Measurements from ENCODE around the gene CDK11B.
"Not testable (repeated sequence)": the region's sequence is repeated elsewhere in the genome, so short reads cannot be mapped to it uniquely, and the experiment has no call there.

CDK11B gene

DNA sequence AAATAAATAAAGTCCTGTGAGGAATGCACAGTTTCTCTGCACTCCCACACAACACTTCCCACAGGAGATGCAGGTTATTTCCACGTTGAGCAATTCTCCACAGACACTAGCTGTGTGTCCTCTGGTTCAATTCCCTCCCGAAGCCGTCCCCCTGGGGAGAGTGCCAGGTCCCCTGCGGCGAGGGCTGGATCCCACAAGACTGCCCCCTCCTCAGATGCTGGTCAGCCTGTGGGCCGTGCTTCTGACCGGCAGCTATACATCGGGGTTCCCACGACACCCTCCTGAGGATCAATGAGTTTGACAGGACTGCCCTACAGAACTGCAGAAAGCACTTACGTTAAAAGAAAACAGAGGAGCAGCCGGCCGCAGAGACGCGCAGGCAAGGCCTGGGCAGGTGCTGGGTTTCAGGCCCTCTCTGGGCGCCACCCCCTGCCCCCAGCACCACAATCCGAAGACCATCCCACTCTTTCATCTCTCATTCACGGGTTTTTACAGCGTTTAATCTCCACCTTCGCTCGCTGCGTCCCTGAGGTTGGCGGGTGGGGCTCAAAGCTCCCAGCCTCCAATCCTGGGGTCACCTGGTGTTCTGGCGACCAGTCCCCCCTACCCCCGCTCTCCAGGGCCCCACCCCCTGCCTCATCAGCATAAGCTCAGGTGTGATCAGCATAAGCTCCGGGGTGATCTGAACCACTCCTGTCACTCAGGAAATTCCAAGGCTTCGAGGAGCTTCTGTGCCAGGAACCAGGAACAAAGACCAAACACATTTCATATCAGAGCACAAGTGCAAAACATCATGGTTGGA, 24.5 kb upstream of the CDK11B start:
- DNase-seq (ENCODE audit: low spot score) = no peak

DNA sequence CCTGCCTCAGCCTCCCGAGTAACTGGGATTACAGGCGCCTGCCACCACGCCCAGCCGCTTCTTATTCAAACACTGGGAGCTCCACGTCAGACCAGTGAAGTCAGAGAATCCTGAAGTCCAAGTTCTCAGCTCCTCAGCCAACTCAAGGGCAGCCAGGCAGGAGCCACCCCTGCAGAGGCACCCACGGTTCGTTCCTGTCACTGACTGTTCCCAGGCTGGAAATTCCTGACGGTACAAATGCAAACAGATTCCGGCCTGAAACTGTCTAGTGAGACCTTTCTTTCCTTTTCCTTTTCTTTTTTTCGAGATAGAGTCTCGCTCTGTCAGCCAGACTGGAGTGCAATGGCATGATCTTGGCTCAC, 22.1 kb upstream of the CDK11B start:
- DNase-seq (ENCODE audit: low spot score) = no peak

DNA sequence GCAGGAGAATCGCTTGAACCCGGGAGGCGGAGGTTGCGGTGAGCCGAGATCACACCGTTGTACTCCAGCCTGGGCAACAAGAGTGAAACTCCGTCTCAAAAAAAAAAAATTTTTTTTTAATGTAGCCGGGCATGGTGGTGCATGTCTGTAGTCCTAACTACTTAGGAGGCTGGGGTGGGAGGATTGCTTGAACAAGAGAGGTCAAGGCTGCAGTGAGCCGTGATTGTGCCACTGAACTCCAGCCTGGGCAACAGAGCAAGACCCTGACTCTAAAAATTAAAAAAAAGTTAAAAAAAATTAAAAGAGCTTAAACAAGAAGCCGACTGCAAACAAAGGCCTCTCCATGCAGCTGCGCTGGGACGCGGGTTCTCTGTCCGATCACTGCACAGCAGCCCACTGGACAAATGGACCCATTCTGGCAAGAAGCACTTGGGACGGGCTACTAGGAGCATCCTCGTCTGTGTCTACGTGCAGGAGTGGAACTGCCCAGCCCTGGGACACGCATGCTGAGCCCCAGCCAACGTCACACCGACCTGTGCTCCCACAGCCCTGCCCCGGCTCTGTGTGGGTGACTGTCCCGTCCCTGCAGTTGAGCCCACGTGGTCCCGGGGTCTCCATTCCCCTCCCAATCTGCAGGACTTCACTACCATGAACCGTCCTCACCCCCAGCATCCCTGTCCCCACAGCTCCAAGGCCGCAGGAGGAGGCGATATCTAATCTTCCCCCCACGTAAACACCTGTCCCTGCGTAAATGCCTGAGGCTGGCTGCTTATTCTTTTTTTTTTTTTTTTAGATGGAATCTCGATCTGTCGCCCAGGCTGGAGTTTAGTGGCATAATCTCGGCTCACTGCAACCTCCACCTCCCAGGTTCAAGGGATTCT, 21.5 kb upstream of the CDK11B start:
- no peak for DNase-seq (ENCODE audit: low spot score)

DNA sequence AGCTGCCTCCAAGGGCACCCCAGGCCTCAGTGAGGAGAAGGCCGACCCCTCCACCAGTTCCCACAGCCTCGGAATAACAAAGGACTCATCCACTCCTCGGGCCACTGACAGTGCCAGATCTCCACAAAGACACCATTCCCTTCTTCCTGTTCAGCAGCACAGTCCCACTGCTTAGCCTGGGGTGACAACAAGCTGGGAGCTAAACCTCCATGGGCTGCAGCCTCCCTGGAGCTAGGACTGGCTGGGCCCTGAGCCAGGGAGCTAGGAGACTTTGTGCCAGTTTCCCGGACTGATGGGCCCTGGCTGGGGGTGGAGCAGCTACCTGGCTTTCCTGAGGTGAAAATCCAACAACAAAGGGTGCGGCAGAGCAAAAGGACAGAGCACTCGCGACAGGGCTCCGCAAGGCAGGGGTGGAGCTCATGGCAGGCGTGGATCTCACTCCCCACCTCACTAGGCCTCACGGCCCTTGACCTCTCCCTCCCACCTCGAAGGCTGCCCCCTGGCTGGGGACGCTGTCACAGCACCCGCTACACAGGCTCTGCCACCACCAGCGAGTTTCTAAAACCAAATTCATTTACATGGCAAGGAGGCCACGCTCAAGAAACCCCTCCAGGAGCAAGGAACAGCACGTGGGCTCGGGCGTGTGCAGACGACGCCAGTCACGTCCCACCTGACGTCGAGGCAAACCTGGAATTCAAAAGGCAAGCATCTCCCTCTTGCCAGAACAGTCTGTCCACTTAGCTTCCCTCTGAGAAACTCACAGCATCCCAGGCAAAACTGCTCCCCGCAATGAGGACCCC, 20.0 kb upstream of the CDK11B start:
- DNase-seq (ENCODE audit: low spot score) = peak; percentile 56

DNA sequence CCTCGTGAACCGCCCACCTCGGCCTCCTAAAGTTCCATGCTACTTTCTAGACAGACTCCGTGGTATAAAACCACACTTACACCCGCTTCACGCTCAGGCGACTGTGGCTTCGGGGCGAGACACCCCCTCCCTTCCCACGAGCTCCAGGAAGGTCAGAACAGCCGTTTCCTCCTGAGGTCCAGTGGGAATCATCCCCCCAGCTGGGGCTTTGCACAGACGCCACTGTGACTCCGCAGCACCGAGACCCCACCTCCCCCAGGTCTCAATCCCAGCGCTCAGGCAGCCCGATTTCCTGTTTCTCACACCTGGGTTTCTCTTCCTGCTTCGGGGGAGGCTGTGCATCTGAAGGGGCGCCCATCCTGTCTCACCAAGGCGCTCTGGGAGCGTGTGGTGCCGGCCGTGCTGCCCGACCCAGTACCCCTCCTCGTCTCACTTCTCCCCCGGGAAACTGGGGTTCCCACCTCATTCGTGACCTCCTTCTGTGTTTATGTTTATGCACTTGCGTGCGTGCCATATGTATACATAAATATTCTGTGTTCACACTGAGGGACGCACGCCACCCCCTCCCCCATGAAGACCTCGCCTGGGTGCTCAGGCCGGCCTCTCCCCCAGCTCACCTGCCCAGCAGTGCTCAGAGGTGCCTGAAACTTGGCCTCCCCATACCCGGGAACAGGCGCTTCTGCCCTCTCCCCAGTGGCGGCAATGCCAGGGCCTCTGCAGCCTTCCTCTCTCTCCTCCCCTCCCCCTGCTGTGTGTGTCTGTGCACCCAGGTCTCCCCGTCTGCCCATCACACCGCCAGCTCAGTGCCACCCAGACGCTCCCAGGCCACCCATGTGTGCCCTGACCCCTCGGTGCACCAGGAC, 19.1 kb upstream of the CDK11B start:
- no peak for DNase-seq (ENCODE audit: low spot score)

DNA sequence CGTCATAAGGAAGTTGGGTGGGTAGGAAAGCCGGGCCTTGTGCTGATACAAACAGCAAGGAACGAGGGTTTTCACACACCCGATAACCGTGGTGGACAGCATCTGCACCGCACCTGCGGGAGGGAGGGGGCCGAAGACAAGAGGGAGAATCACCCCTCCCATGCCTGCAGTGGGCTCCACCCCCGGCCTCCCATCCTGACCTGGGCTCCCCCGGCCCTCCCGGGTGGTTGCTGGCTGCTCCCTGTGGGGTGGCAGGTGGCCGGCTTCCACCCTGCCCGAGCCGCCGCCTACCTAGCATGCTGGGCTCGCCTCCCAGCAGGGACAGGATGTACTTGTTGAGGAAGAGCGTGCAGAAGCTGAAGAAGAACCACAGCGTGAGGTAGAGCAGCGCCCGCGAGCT, 17.3 kb upstream of the CDK11B start:
- not testable (repeated sequence) for DNase-seq (ENCODE audit: low spot score)

DNA sequence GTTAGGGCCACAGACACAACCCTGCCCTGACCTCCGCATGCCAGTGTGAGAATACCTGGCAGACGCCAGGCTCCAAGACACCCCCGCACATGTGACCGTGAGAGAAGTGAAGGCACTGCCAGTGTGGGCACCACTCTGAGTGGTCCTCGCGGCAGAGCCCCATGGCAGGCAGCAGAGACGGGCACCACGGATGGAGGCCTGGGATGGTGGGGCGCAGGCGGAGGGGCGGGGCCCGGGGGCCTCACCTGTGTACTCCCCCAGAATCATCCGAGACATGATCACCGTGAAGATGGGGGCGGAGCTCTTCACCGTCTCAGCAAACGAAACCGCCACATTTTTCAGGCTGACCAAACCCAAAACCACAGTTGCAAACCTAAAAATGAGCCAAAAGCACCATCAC, 16.4 kb upstream of the CDK11B start:
- not testable (repeated sequence) for DNase-seq (ENCODE audit: low spot score)

DNA sequence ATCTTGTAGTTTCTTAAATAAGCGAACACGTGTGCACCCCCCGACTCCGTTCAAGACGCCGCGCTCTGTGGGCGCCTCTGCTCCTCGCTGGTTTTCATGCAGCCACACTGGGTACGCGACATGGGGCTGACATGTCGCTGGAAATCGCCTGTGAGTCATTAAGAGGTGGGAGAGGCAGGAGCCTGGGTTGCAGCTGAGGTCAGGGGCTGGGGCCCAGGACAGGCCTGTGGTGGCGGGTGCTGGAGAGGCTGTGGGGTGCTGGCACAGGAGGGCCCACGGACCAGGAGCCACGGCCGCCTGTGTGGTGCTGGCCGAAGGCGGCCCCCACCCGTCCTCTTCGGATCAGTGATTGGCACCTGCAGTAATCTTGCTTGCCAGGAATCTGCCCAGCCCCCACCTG, 16.0 kb upstream of the CDK11B start:
- not testable (repeated sequence) for DNase-seq (ENCODE audit: low spot score)

DNA sequence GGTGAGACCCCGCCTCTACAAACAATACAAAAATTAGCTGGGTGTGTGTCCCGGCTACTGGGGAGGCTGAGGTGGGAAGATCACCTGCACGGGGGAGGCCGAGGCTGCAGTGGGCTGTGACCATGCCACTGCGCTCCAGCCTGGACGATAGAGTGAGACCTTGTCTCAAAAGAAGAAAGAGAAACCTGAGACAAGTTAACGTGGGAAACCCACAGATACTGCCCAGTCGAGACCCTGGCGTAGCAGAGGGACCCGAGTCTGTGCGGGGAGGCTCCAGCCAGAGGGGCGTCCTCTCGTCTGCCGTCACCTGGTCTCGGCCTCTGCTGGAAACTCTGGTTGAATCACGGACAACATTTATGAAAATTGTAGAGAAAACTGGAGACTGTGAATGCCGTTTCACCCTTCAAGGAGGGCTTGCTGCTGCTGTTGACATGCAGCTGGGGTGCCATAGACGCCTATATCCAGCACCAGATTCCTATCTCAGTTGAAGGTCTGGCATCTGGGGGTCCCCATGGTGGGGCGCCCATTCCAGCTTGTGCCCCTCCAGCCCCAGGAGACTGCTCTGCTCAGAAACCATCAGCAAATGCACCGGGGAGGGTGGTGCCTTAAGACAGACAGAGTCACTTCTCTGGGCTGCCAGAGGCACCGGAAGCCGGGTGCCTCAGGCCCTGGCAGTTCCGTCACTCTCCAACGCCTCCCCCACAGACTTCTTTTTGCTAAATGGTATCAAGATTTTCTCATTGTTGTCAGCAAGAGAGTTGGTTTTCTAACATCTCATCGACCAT, 13.6 kb upstream of the CDK11B start:
- no peak for DNase-seq (ENCODE audit: low spot score)

DNA sequence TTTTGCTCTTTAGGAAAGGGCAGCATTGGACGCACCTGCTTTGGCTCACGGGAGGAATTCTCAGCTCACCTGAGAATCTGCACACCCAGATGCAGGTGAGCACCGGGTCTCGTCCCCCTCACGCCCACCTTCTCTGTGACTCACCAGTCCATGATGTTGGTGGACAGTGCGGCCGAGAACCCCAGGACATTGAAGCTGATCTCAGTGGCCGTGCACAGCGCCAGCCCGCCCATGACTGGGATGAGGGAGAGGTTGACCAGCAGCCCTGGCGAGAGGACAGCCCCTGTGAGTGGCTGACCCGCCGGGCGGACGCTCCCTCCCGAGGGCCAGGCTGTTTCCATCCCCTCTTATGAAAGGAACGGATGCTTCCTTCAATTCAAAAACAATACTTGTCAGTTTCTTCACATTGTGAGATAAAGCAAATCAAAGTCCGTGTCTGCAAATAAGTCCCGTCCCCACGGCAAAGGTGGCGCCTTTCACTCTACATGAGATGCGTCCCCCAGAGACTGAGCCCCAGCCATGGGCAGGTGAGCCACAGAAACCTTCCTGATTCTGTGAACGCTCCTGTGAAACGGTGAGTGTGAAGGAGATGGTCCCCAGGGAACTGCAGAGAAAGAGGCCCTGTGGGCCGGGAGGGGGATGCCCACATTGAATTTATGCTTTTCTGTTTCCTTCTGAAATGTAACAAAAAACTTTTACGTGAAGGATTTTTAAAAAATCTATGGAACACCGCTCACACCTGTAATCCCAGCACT, 12.7 kb upstream of the CDK11B start:
- DNase-seq (ENCODE audit: low spot score) = no peak

DNA sequence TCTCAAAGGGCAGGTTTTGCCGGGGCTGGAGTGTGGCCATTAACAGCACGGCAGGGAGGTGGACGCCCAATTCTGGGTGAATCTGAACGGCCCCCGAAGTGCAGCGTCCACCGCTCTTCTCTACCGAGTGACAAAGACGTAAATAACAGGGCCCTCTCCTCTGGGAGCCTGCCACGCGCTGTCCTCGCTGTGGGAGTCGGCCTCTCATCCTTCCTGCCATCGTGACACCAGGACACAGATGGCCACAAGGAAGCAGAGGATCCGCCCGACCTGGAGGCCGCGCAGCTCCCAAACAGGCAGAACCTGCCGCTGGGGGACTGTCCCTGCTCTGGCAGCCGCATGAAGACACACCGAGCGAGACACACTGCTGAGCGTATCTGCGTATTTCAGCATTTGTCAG, 12.1 kb upstream of the CDK11B start:
- no peak for DNase-seq (ENCODE audit: low spot score)

DNA sequence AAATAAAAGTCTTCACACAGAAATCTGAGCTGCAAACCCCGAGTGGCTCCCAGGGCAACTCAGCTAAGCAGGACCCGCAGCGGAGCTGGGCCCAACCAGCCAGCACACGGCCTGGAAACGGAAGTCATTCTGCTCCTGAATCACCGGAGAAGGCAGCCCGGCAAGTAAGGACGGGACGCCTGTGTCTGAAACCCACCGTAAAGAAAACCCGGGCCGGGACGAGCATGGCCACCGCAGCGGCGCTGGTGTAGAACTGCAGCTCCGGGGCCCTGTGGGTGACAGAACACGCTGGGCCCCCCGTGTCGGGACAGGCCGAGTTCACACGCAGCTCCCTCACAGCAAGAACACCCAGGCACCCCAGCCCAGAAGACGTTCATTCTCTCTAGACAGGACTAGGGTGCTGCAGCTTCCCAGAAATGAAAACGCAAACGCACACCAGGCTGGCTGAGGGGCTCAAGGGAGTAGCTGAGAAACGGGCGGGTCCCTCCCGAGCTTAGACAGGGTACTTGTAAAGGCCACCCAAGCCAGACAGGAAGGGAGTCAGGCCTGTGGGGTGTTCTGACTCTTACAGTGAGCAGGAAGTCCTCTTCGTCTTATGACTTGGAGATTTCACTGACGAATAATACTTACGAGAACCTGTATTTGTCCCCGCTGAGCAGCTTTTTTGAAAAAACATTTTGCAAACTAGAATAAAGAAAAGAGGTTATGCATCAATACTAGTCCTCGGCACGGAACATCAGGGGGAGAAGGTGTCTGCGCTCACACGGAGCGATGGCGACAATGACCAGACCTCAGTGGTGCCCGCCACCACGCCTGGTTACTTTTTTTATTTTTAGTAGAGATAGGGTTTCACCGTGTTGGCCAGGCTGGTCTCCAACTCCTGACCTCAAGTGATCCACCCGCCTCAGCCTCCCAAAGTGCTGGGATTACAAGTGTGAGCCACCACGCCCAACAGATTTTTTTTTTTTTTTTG, 10.9 kb upstream of the CDK11B start:
- DNase-seq (ENCODE audit: low spot score) = no peak

DNA sequence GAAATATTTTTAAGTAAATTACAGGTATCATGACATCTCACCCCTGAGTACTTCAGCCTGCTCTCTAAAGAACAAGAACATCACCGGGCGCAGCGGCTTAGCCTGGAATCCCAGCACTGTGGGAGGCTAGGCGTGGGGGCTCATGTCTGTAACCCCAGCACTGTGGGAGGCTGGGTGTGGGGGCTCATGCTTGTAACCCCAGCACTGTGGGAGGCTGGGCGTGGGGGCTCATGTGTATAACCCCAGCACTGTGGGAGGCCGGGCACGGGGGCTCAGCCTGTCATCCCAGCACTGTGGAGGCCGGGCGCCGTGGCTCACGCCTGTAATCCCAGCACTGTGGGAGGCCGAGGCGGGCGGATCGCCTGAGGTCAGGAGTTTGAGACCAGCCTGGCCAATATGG, 7.7 kb upstream of the CDK11B start:
- DNase-seq (ENCODE audit: low spot score) = no peak

DNA sequence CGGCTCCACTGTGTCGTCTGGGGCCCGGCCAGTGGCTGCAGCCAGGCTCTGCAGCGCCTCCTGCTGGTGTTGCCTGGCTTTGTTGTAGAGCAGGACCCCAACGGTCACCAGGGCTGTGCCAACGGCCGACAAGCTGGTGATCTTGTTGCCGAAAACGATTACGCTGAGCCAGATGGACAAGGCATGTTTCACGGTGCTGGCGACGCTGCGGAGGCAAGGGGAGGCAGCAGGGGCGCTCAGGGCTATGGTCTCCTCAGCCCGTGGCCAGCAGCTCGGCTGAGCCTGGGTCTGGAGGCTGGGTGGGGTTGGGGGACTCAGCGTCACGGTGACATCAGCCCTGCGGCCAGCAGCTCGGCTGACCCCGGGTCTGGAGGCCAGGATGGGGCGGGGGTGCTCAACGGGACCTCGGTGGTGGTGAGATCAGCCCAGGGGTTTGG, 7.0 kb upstream of the CDK11B start:
- DNase-seq (ENCODE audit: low spot score) = peak; percentile 63

DNA sequence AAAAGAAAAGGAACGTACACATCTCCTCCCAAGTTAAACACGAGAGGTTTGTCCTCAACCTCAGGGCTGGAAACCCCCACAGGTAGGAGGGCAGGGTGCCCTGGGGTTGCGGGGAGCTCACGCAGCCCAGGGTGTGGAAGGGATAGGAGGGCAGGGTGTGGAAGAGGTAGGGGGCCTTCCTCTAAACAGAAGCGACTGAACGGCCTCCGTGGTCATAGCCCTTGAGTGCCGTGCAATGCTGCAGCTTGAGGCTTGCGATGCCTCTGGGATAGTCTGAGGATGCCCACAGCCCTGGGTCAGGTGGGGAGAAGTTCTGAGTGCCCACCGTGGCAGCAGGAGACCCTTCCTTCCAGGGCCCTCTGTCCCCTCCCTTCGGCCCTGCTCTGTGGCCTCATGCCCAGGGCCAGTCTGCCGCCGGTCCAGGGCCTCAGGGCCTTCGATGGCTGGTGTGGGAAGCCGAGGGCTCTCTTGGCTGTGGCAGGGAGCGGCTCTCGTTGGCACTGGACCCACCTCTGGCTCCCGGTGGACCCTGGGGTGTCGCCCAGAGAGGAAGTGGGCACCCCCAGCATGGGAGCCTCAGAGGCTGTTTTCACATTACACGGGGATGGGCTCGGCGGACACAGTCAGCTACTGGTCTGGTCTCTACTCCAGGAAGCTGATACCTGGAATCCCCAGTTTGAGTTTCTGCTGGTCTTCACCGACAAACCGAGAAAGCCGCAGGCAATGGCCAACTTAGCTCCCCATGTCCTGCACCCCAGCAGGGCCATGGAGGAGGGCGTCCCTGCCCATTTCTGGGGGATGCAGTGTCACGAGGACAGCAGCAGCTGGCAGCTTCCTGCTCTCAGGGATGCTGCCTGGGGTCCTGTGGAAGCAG, 6.4 kb upstream of the CDK11B start:
- DNase-seq (ENCODE audit: low spot score) = no peak

DNA sequence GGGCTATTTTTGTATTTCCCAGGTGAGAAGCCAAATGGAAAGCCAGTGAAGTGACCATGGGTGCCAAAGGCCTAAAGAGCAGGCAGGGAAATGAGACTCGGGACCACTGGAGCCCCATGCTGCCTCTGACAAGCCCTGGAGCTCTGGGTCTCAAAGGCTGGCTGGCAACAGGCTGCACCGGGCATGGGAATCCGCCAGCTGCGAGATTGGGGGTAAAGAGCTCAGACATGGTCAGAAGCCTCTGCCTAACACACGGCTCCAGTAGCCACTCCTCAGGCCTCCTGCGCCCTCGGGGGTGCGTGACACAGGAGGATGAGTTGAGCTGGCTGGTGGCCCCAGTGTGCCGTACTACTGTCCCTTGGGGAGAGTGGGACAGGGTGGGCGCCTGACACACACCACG, 5.5 kb upstream of the CDK11B start:
- not testable (repeated sequence) for DNase-seq (ENCODE audit: low spot score)

DNA sequence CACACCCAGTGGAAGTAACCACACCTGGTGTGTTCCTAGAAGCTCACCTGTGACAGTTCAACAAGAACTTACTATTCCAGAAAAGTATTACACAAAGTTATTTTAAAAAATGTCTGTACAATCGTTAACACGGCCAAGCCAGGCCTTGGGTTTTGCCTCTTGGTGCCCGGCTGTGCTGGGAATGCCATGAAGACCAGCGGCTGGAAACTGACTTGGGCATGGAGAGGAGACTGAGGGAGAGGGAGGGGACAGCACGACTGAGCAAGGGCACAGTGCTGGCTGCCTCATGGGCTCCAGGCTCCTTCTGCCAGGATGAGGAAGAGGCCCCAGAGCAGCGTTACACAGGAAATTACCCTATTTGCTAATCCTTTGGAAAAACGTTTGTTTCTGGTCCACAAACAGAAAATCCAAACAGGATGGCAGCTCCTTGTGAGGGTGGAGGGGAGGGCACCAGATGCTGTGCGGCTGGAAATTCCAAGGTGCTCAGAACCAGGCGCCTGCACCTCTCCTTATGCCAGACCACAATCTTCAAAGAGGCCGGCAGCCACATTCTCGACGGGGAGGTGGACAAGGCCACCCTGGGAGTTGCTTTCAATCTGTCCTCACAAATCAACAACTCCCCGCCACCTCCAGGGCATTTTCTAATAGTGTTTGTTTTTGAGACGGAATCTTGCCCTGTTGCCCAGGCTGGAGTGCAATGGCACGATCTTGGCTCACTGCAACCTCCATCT, 4.2 kb upstream of the CDK11B start:
- DNase-seq (ENCODE audit: low spot score) = not testable (repeated sequence)
